ENCODE results near the gene ERC2.

DNA sequence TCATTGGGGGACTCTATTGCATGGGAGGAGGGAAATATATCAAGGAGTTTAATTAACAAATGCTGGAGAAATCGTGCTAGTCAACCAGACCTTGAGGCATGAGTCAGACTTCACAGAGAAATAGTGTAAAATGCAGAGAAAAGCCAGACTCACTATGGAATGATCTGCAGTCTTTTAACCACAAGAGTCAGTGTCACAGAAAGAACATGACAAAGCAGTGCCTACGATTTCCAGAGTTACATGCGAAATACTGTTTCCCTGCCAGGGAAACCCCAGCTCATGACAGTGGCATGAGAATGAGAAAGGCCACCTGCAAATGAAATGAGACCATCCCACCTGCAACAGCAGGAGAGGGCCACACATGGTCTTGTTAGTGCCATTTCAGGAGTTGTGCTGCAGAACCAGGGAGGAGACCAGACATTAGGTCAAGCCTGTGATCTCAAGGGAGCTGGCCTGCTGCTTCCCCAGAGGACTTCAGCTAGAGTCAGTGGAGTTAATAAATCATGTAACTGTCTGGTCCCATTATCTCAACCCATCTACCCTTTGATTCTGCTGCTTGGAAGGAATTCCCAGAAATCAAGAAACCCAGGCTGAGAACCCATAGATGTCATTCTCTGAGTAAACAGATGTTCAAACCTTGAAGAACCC is 79.0 kb downstream of the ERC2 start:
- TF ChIP-seq, protein P1, sequence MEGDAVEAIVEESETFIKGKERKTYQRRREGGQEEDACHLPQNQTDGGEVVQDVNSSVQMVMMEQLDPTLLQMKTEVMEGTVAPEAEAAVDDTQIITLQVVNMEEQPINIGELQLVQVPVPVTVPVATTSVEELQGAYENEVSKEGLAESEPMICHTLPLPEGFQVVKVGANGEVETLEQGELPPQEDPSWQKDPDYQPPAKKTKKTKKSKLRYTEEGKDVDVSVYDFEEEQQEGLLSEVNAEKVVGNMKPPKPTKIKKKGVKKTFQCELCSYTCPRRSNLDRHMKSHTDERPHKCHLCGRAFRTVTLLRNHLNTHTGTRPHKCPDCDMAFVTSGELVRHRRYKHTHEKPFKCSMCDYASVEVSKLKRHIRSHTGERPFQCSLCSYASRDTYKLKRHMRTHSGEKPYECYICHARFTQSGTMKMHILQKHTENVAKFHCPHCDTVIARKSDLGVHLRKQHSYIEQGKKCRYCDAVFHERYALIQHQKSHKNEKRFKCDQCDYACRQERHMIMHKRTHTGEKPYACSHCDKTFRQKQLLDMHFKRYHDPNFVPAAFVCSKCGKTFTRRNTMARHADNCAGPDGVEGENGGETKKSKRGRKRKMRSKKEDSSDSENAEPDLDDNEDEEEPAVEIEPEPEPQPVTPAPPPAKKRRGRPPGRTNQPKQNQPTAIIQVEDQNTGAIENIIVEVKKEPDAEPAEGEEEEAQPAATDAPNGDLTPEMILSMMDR (IDR thresholded peaks at IDR 0.05; ENCODE audit: extremely low read depth in 1 of 2, insufficient read depth in 1 of 2, low read depth in 1 of 2, low read length in 2 of 2), result no peak
- no peak for TF ChIP-seq GATA2 (IDR thresholded peaks at IDR 0.05; ENCODE audit: insufficient read depth, insufficient read length, low read depth, low read length)
- TF ChIP-seq EZH2 (IDR thresholded peaks at IDR 0.05; ENCODE audit: borderline replicate concordance, low read depth, low read length, severe bottlenecking), result no peak
- TF ChIP-seq POLR2AphosphoS5 (IDR thresholded peaks at IDR 0.05; ENCODE audit: insufficient read depth, low read depth, low read length), result no peak
- TF ChIP-seq, protein P2, sequence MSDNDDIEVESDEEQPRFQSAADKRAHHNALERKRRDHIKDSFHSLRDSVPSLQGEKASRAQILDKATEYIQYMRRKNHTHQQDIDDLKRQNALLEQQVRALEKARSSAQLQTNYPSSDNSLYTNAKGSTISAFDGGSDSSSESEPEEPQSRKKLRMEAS (IDR thresholded peaks at IDR 0.05; ENCODE audit: insufficient read depth, insufficient read length), result no peak
- no peak for TF ChIP-seq MYC (IDR thresholded peaks at IDR 0.05; ENCODE audit: low read depth, low read length)
- no peak for TF ChIP-seq POLR2A (IDR thresholded peaks at IDR 0.05; ENCODE audit: low read depth, low read length)
